Ecto neural progenitor cell (in vitro differentiated cells): ENCODE data around the gene PPP1R16B.

ENCODE experiments used
- DNase-seq: peaks from one replicate; pipeline ENCODE4 v3.0.0-alpha.2; 2018; ENCODE audit warnings: low spot score

Gene PPP1R16B

GRCh38 chr20:38827770-38828281, 22.3 kb downstream of the PPP1R16B start:
- no peak for DNase-seq

GRCh38 chr20:38828514-38829295, 23.2 kb downstream of the PPP1R16B start:
- DNase-seq: no peak

- DNase-seq: no peak
These were observed 23.9 kb downstream of the PPP1R16B start for GRCh38 chr20:38829296-38829875.

GRCh38 chr20:38830356-38830755, 24.9 kb downstream of the PPP1R16B start:
- no peak for DNase-seq

DNA sequence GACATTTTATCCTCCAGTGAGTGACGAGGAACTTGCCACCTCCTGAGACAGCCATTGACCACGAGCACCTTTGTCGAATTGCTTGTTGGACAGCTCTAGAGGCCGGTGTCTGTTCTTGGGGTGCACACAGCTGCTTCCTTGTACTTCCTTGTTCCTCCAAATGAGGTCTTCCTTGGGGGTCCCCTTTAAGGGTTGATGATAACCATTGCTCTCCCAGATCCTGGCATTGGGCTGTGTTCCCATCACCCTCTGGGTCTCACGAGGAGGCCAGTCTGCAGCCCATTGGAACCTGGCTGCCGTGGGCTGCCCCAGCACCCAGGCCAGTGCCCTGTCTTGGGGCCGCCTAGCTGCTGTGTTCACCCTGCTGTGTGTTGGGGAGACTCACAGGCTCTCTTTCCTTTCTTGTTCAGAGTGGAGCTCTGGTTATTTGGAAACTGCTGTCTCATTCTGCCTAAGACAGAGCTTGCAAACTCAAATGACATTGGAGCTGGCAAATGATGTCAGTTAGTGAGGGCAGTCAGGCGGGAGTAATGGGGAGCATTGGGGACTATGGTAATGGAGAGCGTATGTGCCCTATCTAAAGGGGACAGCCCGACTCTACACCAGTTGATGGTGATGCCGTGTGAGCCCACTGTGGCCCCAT, 25.7 kb downstream of the PPP1R16B start:
- no peak for DNase-seq

DNA sequence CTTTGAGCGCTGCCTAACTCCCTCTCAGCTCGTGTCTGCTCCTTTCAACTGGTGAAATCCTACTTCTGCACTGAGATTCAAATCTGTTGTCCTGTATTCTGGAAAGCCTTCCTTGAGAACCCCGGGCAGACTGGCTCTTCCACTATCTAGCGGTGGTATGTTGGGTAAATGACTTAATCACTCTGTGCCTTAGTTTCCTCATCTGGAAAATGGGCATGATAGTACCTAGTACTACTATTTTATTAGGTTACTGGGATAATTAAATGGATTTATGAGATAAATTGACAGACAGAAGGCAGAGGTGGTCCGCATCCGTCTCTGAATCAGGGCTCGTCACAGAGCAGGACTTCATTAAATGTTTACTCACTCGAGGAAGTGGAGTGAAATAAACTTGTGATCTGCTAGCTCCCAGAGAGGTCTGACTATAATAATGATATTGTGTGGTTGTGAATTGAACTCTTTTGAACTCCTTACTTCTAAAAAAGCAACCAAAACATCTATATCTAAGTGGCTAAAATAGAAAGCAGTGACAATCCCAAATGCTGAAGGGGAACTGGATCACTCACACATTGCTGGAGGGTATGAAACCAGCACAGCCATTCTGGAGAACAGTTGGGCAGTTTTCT, 26.6 kb downstream of the PPP1R16B start:
- DNase-seq: no peak

GRCh38 chr20:38833154-38833856, 27.8 kb downstream of the PPP1R16B start:
- DNase-seq: no peak

DNA sequence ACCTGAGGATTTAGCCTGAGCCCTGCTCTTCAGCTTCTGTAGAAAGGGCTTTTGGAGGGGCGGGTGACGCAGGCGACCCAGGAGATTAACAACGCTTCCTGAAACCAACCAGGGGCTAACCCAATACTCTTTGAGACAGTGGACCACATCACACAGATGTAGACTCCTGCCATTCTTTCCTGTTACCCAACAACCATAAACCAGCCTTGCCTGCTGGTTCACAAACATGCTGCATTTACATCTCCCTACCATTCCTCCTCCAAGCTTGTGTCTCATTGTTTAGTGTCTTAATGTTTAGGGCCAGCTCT, 28.3 kb downstream of the PPP1R16B start:
- no peak for DNase-seq

- DNase-seq: no peak
These were observed 29.4 kb downstream of the PPP1R16B start for GRCh38 chr20:38834868-38835267.

DNA sequence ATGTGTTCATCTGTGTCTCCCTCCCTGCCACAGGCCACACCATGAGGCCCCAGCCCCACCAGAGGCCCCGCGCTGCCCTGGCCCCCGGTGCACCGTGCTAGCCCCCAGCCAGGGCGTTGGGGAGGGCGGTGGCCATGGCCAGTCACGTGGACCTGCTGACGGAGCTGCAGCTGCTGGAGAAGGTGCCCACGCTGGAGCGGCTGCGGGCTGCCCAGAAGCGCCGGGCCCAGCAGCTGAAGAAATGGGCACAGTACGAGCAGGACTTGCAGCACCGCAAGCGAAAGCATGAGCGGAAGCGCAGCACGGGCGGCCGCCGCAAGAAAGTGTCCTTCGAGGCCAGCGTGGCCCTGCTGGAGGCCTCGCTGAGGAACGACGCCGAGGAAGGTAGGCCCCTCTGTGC, 30.3 kb downstream of the PPP1R16B start:
- DNase-seq: no peak

DNA sequence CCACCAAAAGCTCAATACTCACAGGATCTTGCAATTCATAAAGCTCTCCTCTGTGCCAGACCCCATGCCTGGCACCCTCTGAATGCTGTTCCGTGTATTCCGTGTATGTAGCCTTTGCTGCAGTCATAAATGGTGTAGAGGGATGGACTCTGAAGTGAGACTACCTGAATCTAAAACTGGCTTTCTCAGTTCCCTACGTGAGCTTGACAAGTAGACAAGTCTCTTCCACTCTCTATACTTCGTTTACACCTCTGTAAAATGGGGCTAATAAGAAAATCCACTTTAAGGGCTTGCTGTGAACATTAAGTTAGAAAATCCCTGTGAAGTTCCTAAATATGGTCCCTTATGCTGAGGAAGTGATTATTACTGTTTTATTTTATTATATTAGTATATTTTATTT, 31.5 kb downstream of the PPP1R16B start:
- DNase-seq: no peak

DNA sequence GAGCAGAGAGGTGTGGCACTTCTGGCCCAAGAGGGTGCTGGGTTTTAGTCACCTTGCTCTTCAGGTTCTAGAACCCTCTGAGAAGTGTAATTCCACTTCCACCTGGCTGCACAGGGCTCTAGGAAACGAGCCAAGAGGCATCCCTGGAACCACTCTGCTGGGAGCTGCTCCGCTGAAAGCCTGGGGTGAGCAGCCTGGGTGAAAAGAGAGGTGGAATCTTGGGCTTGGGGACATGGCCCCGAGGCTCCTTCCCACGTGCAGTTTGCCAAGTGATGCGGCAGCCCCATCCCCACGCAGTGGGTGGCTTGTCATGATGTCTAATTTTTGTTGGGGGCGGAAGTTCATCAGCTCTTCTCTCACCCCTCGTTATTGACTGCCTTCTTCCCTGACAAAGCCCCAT, 32.8 kb downstream of the PPP1R16B start:
- DNase-seq: no peak

GRCh38 chr20:38839563-38839962, 34.1 kb downstream of the PPP1R16B start:
- no peak for DNase-seq

DNA sequence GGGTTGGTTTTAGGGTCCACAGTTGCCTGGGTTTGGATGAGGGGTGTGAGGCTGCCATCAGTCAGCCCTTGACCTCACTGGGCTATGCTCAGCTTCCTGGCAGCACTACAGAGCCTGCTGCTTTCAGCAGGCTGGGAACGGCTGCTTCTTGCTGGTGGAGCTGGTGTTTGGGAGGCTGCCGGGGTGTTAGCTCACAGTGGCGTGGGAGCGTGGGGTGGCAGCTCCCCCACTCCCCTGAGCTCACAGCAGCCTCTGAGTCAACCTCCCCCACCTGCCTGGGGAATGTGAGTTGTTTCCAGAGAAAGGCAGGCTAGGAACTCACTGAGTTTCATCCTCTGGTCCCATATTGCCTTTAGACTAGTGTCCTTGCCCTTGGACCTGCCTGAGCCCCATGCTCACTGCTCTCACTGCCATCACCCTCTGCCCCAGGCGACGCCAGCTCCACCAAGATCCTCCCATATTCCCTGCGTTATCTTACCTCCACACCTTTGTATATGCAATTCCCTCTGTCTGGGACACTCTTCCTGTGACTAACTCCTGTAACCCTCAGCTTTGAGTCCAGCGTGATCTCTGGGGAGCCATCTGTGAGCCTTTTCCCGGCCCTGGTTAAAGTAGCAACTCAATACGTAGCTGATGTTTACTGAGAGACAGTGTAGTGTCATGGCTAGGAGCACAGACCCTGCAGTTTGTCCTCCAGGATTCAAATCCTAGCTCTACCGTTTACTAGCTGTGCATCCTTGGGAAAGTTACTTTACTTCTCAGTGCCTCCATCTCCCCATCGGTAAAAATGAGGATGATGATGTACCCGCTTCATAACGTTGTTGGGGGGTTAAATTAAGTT, 34.8 kb downstream of the PPP1R16B start:
- DNase-seq: no peak

- DNase-seq: no peak
These were observed 35.5 kb downstream of the PPP1R16B start for GRCh38 chr20:38840894-38841470.

DNA sequence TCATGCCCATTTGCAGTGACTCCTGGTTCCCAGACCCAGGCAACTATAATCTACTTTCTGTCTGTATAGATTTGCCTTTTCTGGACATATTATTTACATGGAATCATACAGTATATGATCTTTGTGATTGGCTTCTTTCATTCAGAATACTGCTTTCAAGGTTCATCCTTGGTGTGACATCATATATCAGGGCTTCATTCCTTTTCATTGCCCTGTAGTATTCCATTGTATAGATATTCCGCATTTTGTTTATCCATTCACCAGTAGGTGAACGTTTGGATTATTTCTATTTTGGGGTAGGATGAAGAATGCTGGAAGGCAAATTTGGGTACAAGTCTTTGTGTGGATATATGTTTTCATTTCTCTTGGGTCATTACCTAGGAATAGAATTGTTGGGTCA, 36.1 kb downstream of the PPP1R16B start:
- DNase-seq: no peak

- no peak for DNase-seq
These were observed 36.5 kb downstream of the PPP1R16B start for GRCh38 chr20:38842026-38842425.

- DNase-seq: no peak
These were observed 37.1 kb downstream of the PPP1R16B start for GRCh38 chr20:38842558-38842981.

DNA sequence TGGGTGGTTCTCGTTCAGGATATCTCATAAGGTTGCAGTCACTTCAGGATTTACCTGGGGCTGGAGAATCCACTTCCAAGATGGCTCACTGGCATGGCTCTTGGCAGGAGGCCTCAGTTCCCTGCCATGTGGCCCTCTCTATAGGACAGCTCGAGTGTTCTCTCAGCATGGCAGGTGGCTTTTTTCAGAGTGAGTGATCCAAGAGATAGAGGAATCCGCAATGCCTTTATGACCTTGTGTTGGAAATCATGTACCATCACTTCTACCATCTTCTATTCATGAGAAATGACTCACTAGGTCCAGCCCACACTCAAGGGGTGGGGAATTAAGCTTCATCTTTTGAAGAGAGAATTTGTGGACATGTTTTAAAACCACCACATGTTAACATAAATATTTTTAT, 37.8 kb downstream of the PPP1R16B start:
- no peak for DNase-seq

DNA sequence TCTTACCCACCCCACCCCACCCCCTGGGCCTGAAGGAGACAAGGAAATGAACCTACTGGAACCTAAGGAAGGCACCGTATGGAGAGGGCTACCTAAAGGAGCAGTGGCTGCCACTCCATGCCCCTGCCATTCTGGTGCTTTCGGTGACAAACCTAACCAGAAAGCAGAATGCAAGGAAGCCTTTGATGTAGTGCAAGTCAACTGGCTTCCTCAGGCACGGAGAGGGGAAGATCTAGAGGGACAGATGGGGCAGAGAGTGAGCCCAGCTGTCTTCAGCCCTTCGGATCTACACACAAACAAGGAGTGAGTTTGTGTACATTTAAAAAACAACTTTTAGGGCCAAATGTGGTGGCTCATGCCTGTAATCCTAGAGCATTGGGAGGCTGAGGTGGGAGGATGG, 39.5 kb downstream of the PPP1R16B start:
- no peak for DNase-seq

DNA sequence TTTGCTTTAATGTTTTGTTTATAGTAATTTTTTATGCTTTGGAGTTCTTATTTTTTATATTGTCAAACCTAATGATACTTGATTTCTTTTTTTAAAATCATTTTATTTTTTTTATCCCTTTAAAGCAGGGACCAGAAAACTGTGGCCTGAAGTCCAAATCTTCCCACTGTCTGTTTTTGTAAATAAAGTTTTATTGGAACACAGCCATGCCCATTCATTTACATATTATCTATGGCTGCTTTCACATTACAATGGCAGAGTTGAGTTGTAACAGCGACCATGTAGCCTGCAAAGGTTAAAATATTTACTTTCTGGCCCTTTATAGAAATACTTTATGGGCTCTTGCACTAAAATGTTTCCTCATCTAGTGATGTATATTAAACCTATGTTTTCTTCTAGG, 42.3 kb downstream of the PPP1R16B start:
- DNase-seq: no peak
